A549 treated with Mapracorat at 1 μM for 4 hours (cell line): Measurements from ENCODE around the gene CHCHD1. TPM values are rescaled to one million over a fixed set of nuclear protein-coding genes. Genes with fewer than 3 reads are reported as not detected.

Source experiments
- total RNA-seq: library from RNA; stranded (reverse); fragments of 200-300 nt; extraction: Qiagen RNA extraction; gene quantifications from 5 replicates; pipeline ENCODE4 v1.2.3, GENCODE V29; 2022

Gene CHCHD1
- 62.1 to 69.8 TPM (median 68.1 TPM) in 5 replicates for total RNA-seq

DNA sequence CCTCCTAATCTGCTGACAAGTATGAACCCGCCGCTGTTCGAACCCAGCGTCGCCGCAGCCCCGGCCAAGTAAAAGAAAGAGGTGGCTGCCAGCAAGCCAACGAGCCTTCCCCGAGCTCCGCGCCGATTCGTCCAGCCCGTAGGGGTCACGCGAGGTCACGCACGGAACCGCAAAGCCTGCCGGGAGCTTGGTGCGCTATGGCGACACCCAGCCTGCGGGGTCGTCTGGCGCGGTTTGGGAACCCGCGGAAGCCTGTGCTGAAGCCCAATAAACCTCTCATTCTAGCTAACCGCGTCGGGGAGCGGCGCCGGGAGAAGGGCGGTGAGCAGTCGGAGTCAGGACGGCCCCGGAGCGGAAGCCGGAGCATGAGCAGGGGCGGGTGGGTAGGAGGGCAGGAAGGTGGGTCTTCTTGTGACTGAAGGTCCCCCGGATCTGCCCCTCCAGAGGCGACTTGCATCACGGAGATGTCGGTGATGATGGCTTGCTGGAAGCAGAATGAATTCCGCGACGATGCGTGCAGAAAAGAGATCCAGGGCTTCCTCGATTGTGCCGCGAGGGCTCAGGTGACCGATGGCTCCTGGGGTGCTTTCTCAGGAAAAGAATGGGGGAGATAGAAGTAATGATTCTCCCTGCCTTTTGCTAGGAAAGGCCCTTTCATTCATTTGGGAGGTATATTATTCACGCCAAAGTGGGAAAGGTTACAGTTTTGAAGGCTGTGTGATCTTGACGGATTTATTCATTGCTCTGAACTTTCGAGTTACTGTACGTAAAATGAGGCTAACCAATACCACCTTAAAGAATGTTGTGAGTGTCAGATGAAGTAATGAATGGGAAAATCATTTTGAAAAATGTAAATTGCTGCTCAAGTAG lies at the start of gene CHCHD1:
Gene CHCHD1 (plus strand): TSS at position 170 of the 870 bp plus-strand sequence. CDS start 28 bp downstream, at position 198.

GRCh38 chr10:73743905-73744663 lies 37.8 kb upstream of the CHCHD1 start, which contains the start of gene SEC24C:
Gene SEC24C, plus strand, starts transcription at chr10:73744372. Its CDS starts 2,461 bp downstream, at chr10:73746833.

DNA sequence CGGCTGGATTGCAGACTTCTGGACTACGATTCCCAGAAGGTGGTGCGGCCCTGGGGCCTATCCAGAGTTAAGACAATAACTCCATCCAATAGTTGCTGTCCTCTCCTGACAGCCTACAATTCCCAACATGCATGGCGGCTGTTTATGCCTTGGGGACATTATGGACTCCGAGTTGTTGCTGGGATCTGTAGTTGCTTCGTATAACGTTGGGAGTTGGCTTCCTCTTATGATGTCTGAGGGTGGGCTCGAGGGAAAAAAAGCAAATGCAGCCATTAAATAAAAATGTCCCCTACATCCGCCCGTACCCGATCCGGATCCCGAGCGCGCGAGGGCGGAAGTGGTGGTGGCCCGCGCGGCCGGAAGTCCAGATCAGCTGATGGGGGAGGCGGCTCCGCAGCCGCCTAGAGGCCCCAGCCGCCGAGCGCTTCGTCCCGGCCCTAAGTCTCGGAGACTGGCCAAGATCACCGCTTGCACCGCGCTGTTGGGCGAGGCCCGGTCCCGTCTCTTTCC lies 3.4 kb downstream of the CHCHD1 start, which contains the start of gene ZSWIM8:
Gene ZSWIM8 (plus strand): TSS at position 396 of the 510 bp plus-strand sequence. CDS start 273 bp downstream, outside the sequence.

Other genes with a start within 250 kb of the CHCHD1 start
- gene USP54, start 190.7 kb upstream of the CHCHD1 start, total RNA-seq: 7.9 to 13.2 TPM (median 11.5 TPM) in 5 replicates
- not detected in 5 replicates for gene MYOZ1, start 140.6 kb upstream of the CHCHD1 start, total RNA-seq
- not detected in 5 replicates for gene SYNPO2L, start 126.0 kb upstream of the CHCHD1 start, total RNA-seq
- 1.9 to 3.1 TPM (median 1.9 TPM) in 5 replicates for gene AGAP5, start 83.9 kb upstream of the CHCHD1 start, total RNA-seq
- gene SEC24C, start 37.7 kb upstream of the CHCHD1 start, total RNA-seq: 44.7 to 57.9 TPM (median 56.7 TPM) in 5 replicates
- gene ZSWIM8, start 3.6 kb downstream of the CHCHD1 start, total RNA-seq: 38.0 to 43.5 TPM (median 38.4 TPM) in 5 replicates
- gene NDST2, start 29.6 kb downstream of the CHCHD1 start, total RNA-seq: 12.1 to 19.9 TPM (median 15.0 TPM) in 5 replicates
- gene CAMK2G, start 92.5 kb downstream of the CHCHD1 start, total RNA-seq: 16.9 to 20.8 TPM (median 19.1 TPM) in 5 replicates
- 102 to 121 TPM (median 116 TPM) in 5 replicates for gene PLAU, start 129.1 kb downstream of the CHCHD1 start, total RNA-seq
- 153 to 228 TPM (median 198 TPM) in 5 replicates for gene VCL, start 216.1 kb downstream of the CHCHD1 start, total RNA-seq